ENCODE data around the gene RCHY1.

- TF ChIP-seq CTCF (conservative IDR thresholded peaks at IDR 0.05 in 1 of 2, IDR thresholded peaks at IDR 0.05 in 1 of 2; ENCODE audit: low read depth in 1 of 2, low read length in 2 of 2) (no peak), EZH2 (IDR thresholded peaks at IDR 0.05; ENCODE audit: low read length, missing control alignments) (no peak)
These were observed 38.2 kb upstream of the RCHY1 start for GRCh38 chr4:75552452-75552851.
